Skin of body (tissue), 3 donors: Measurements from ENCODE around the gene REEP3. TPM values are rescaled to one million over a fixed set of nuclear protein-coding genes. Genes with fewer than 3 reads are reported as not detected.
"Not testable (repeated sequence)": the region's sequence is repeated elsewhere in the genome, so short reads cannot be mapped to it uniquely, and the experiment has no call there.

Experiments used
- DNase-seq: peaks from one replicate; lab custom pipeline; 2025; lab: John Stamatoyannopoulos, UW
- small RNA-seq: library from RNA; depleted of rRNA; stranded (forward); fragments of <200 nt; gene quantifications from one replicate; pipeline ENCODE3, GENCODE V24; 2014; ENCODE audit warnings: low replicate concordance
- total RNA-seq: library from RNA; depleted of rRNA; stranded (reverse); fragments of >200 nt; gene quantifications from one replicate; pipeline ENCODE4 v1.2.3, GENCODE V29; 2014

The REEP3 gene
- total RNA-seq, 1 donor from 2014 or later, result 31.4 TPM

DNA sequence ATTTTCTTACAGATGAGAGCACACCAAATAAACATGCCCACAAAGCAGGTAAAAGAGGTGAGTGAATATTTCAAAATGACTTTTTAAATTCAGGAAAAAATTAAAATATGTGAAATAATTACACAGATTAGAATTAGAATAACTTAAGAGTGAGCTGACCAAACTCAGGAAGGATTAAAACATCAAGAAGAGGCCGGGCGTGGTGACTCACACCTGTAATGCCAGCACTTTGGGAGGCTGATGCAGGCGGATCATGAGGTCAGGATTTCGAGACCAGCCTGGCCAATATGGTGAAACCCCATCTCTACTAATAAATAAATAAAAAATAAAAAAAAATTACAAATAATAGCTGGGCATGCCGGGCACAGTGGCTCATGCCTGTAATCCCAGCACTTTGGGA lies 140.1 kb downstream of the REEP3 start:
- DNase-seq, result no peak

GRCh38 chr10:63664341-63664885 lies 143.2 kb downstream of the REEP3 start:
- DNase-seq, result no peak

DNA sequence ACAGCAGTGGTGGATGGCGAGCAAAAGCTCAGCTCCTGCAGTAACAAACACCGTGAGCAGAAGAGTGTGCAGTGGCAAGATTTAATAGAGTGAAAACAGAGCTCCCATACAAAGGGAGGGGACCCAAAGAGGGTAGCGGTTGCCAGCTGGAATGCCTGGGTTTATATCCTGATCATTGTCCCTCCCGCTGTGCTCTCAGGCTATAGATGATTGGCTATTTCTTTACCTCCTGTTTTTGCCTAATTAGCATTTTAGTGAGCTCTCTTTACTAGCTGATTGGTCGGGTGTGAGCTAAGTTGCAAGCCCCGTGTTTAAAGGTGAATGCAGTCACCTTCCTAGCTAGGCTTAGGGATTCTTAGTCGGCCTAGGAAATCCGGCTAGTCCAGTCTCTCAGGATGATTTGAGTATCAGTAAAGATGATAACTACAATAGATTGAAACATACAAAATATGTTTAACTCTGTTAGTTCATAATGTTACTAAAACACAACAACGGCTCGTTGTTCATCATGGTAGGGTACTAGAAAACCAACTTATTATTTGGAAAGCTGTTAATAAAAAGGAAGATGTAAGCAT lies 143.9 kb downstream of the REEP3 start:
- not testable (repeated sequence) for DNase-seq

- no peak for DNase-seq
These were observed 144.5 kb downstream of the REEP3 start for GRCh38 chr10:63665670-63666134.

DNA sequence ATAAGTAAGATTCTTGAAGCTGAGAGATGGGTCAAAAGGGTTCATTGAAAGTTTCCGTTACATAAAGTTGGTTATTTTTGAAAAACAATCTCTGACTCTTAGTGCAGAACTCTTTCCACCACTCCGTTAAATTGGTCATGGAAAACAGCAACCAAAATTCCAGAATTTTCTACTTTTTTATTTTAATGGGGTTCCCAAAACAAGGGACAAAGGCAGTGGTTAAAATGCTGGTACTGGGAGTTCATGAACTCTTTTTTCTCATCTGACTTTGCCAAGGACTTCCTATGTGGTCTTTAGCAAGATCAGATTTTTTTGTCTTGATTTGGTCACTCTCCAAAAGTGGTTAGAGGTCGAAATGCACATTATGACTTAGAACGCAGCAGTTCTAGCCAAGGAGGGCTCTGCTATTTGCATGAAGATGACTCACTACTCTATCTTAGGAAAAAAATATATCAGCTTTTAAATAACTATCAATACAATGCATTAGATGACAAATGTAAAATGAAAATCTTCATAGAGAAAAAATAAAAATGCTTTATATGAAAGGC lies 145.7 kb downstream of the REEP3 start:
- DNase-seq, result peak; percentile 77

GRCh38 chr10:63667596-63668480 lies 146.6 kb downstream of the REEP3 start:
- peak; percentile 43 for DNase-seq

- peak; percentile 42 for DNase-seq
These were observed 149.2 kb downstream of the REEP3 start for GRCh38 chr10:63670291-63670898.

GRCh38 chr10:63671317-63671937 lies 150.2 kb downstream of the REEP3 start:
- DNase-seq, result peak; percentile 78

DNA sequence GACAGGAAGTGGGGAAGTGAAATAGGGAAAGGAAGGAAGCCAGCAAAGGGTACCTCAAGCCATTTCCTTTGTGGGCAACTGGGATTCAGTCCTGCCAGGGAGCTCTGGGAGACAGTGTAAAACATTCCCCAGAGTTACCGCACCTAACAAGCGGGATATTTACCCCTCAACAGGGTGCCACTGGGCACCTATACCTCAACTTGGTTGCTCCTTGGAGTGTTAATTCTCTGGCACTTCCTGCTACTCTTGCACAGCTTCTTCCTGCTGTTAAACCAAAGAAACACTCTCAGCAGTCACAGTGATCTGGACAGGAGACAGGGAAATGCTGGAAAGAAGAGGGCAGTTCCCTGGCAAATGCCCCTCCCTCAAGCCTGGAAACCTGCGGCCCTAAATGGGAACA lies 151.3 kb downstream of the REEP3 start:
- DNase-seq, result no peak

DNA sequence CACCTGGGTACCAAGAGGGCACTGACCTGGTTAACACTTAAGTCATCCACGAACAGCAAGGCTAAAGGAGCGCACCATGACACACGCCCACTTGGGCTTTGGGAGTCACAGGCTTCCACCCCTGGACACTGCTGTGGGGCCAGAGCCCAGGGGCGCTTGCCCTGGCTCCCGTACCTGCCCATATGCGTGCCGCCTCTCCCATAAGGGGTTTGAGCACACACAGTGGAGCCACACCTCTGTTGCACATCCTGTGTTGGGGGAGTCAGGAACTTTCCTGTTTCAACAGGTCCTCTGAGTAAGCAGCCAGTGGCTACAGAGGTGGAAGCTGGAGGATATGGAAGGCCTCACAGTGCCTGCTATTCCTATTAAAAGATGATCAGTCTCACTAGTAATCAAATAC lies 152.0 kb downstream of the REEP3 start:
- no peak for DNase-seq

DNA sequence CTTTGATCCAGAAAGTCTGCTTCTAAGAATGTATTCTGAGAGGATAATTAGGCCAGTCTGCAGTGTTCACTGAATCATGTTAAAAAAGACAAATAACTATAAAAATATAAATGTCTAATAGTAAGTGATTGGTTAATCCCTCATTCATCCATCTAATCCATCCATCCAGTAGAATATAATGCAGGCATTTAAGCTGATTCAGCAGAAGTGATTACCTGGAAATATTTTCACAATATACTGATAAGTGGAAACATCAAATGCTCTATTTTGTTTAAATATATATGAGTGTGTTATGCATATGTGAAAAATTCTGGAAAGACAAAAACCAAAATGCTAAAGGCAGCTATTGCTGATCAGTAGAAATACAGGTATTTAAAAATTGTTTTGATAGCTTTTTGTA lies 152.6 kb downstream of the REEP3 start:
- DNase-seq, result no peak

Small RNA genes within 50 kb of the gene (small RNA-seq; reads per million reads assigned to genes)
- gene AC022022.1, result not detected

Other genes with a start within 250 kb of the REEP3 start
- 186 TPM for gene JMJD1C, start 55.4 kb upstream of the REEP3 start, total RNA-seq